ENCODE results near the gene KMT2E.
A peak's percentile ranks its signal among the peaks of the same experiment; 100 is the strongest.

Gene KMT2E

GRCh38 chr7:105007298-105007697, 6.7 kb upstream of the KMT2E start:
- no peak for DNase-seq (ENCODE audit: low read depth)

GRCh38 chr7:105009667-105010503, 4.1 kb upstream of the KMT2E start:
- no peak for DNase-seq (ENCODE audit: low read depth)

GRCh38 chr7:105010504-105011130, 3.4 kb upstream of the KMT2E start:
- no peak for DNase-seq (ENCODE audit: low read depth)

GRCh38 chr7:105011141-105011830, 2.7 kb upstream of the KMT2E start:
- DNase-seq (ENCODE audit: low read depth), result no peak

GRCh38 chr7:105011831-105012502, 2.0 kb upstream of the KMT2E start:
- no peak for DNase-seq (ENCODE audit: low read depth)

- DNase-seq (ENCODE audit: low read depth), result peak; percentile 100
Observed at GRCh38 chr7:105012503-105013220, 1.3 kb upstream of the KMT2E start.

- peak; percentile 95 for DNase-seq (ENCODE audit: low read depth)
Observed at GRCh38 chr7:105013221-105013815, 687 bp upstream of the KMT2E start.

GRCh38 chr7:105014693-105015389, 836 bp downstream of the KMT2E start:
- DNase-seq (ENCODE audit: low read depth), result peak; percentile 35

GRCh38 chr7:105015390-105015965, 1.5 kb downstream of the KMT2E start:
- DNase-seq (ENCODE audit: low read depth), result no peak

- no peak for DNase-seq (ENCODE audit: low read depth)
Observed at GRCh38 chr7:105016068-105016708, 2.2 kb downstream of the KMT2E start.

GRCh38 chr7:105016709-105017656, 3.0 kb downstream of the KMT2E start:
- no peak for DNase-seq (ENCODE audit: low read depth)

- no peak for DNase-seq (ENCODE audit: low read depth)
Observed at GRCh38 chr7:105017657-105018365, 3.8 kb downstream of the KMT2E start.

- DNase-seq (ENCODE audit: low read depth), result no peak
Observed at GRCh38 chr7:105019269-105019668, 5.3 kb downstream of the KMT2E start.

GRCh38 chr7:105020926-105021325, 6.9 kb downstream of the KMT2E start:
- no peak for DNase-seq (ENCODE audit: low read depth)

- no peak for DNase-seq (ENCODE audit: low read depth)
Observed at GRCh38 chr7:105021352-105021751, 7.3 kb downstream of the KMT2E start.

GRCh38 chr7:105021967-105022366, 8.0 kb downstream of the KMT2E start:
- DNase-seq (ENCODE audit: low read depth), result no peak

- DNase-seq (ENCODE audit: low read depth), result no peak
Observed at GRCh38 chr7:105022458-105022857, 8.5 kb downstream of the KMT2E start.

- no peak for DNase-seq (ENCODE audit: low read depth)
Observed at GRCh38 chr7:105024734-105025133, 10.7 kb downstream of the KMT2E start.

Measured in activated T-cell treated with anti-CD3 and anti-CD28 coated beads for 1 hour (primary cell).